ENCODE measurements around the gene REELD1. TPM values are rescaled to one million over a fixed set of nuclear protein-coding genes. Genes with fewer than 3 reads are reported as not detected.

The REELD1 gene
- total RNA-seq, 1 experiment from 2014 or later, result not detected

- no peaks in the 10 kb centered on the region for H3K27me3 Mint-ChIP-seq (ENCODE audit: low read depth)
- no peak overlapping the region for H4K8ac ChIP-seq (replicated peaks; ENCODE audit: insufficient read length, low read depth, low read length)
- no peak overlapping the region for H2BK20ac ChIP-seq (ENCODE audit: low read depth, low read length, poor library complexity, severe bottlenecking)
- no peak overlapping the region for H2BK15ac ChIP-seq (ENCODE audit: low read depth, low read length)
- H3K14ac ChIP-seq (ENCODE audit: insufficient read depth, low read length), result no peak overlapping the region
- H4K20me1 ChIP-seq (ENCODE audit: control insufficient read depth, insufficient read depth, insufficient read length), result no peaks in the 10 kb centered on the region
- no peak overlapping the region for H3K4me2 ChIP-seq (ENCODE audit: insufficient read depth, insufficient read length, low read length)
- TF ChIP-seq CTCF (conservative IDR thresholded peaks at IDR 0.05), result no peak
- H3K23ac ChIP-seq (ENCODE audit: insufficient read length, low read depth, low read length), result no peak overlapping the region
- H3K27ac Mint-ChIP-seq, result no peak overlapping the region
- no peaks in the 10 kb centered on the region for H3K4me1 Mint-ChIP-seq
- H2BK120ac ChIP-seq (ENCODE audit: low read depth, low read length, poor library complexity, severe bottlenecking), result no peak overlapping the region
- H3K4ac ChIP-seq (ENCODE audit: low read depth, low read length), result no peak overlapping the region
- no peak overlapping the region for H3K9ac ChIP-seq (ENCODE audit: extremely low read depth, insufficient read length, low read length)
- no peak for DNase-seq
- no peak overlapping the region for H2AFZ ChIP-seq (ENCODE audit: low read length)
- H3K27me3 ChIP-seq (ENCODE audit: insufficient read depth, low read length), result no peaks in the 10 kb centered on the region
- peaks cover 9 to 27% (median 22%) of the 10 kb centered on the region in 3 experiments; a peak in 5 of 7 replicates for H3K36me3 Mint-ChIP-seq (ENCODE audit: insufficient read depth in 1 of 3, low read depth in 3 of 3)
- no peaks in the 10 kb centered on the region for H3K4me1 ChIP-seq (ENCODE audit: insufficient read depth, low read length)
- no peak overlapping the region for H2BK5ac ChIP-seq (ENCODE audit: insufficient read length, low read length)
- H3K27ac ChIP-seq (ENCODE audit: insufficient read length, low read depth, low read length), result no peak overlapping the region
- H3T11ph ChIP-seq (ENCODE audit: low read length), result no peak overlapping the region
- no peak overlapping the region for H2BK12ac ChIP-seq (ENCODE audit: insufficient read length, low read depth, low read length)
- no peaks in the 10 kb centered on the region for H3K23me2 ChIP-seq (ENCODE audit: insufficient read length, low read depth, low read length, poor library complexity, severe bottlenecking)
- no peak overlapping the region for H4K5ac ChIP-seq (ENCODE audit: insufficient read length, low read depth, low read length)
- no peak overlapping the region for H4K91ac ChIP-seq (ENCODE audit: insufficient read length, low read depth, low read length)
- H2AK5ac ChIP-seq (ENCODE audit: insufficient read length, low read length), result no peak overlapping the region
- H3K79me2 ChIP-seq (ENCODE audit: insufficient read depth, low read length), result no peaks in the 10 kb centered on the region
- H3K9me3 Mint-ChIP-seq, result no peaks in the 10 kb centered on the region
- H3K9me3 ChIP-seq (ENCODE audit: control insufficient read depth, low read depth, low read length), result no peaks in the 10 kb centered on the region
- no peak overlapping the region for H3K56ac ChIP-seq (ENCODE audit: insufficient read length, low read depth, low read length)
- no peaks in the 10 kb centered on the region for H3K79me1 ChIP-seq (ENCODE audit: insufficient read depth, low read depth, low read length, poor library complexity, severe bottlenecking)
- H3K4me3 Mint-ChIP-seq, result no peak overlapping the region
- no peak overlapping the region for H3K18ac ChIP-seq (ENCODE audit: insufficient read length, low read depth, low read length)
Measured at GRCh38 chr4:146194212-146194611, 20.1 kb upstream of the REELD1 start.

Data from H9 (cell line).